Activated T-helper 17 cell treated with anti-CD3 and anti-CD28 coated beads, Interleukin-2, amount 50 U/mL, for 72 hours (primary cell): ENCODE measurements around the gene TSC2. TPM values are rescaled to one million over a fixed set of nuclear protein-coding genes. Genes with fewer than 3 reads are reported as not detected.
A peak's percentile ranks its signal among the peaks of the same experiment; 100 is the strongest.
"Not testable (repeated sequence)": the region's sequence is repeated elsewhere in the genome, so short reads cannot be mapped to it uniquely, and the experiment has no call there.

Experiments used
- ATAC-seq: fragments of 150-1000 bp; cut with Tn5 transposase; replicated peaks from 2 replicates; pipeline ENCODE4 v1.10.0; 2021; ENCODE audit warnings: mild to moderate bottlenecking, moderate library complexity
- H3K27ac Mint-ChIP-seq: one replicate; pipeline ENCODE4 v1.8.0; 2022; ENCODE audit warnings: mixed read lengths
- H3K27me3 Mint-ChIP-seq: one replicate; pipeline ENCODE4 v1.8.0; 2022; ENCODE audit warnings: mixed read lengths
- H3K36me3 Mint-ChIP-seq: one replicate; pipeline ENCODE4 v1.8.0; 2022; ENCODE audit warnings: low read depth, mild to moderate bottlenecking, mixed read lengths
- H3K4me1 Mint-ChIP-seq: one replicate; pipeline ENCODE4 v1.8.0; 2022; ENCODE audit warnings: mixed read lengths
- H3K4me3 Mint-ChIP-seq: one replicate; pipeline ENCODE4 v1.8.0; 2022; ENCODE audit warnings: mild to moderate bottlenecking, mixed read lengths
- H3K9me3 Mint-ChIP-seq: one replicate; pipeline ENCODE4 v1.8.0; 2022; ENCODE audit warnings: mixed read lengths
- total RNA-seq, 2 donors: library from RNA; stranded (reverse); gene quantifications; one replicate each; pipeline ENCODE4 v1.2.3, GENCODE V29; 2022

The TSC2 gene
- total RNA-seq, 2 donors from 2014 or later, result 79.3 to 83.7 TPM

DNA sequence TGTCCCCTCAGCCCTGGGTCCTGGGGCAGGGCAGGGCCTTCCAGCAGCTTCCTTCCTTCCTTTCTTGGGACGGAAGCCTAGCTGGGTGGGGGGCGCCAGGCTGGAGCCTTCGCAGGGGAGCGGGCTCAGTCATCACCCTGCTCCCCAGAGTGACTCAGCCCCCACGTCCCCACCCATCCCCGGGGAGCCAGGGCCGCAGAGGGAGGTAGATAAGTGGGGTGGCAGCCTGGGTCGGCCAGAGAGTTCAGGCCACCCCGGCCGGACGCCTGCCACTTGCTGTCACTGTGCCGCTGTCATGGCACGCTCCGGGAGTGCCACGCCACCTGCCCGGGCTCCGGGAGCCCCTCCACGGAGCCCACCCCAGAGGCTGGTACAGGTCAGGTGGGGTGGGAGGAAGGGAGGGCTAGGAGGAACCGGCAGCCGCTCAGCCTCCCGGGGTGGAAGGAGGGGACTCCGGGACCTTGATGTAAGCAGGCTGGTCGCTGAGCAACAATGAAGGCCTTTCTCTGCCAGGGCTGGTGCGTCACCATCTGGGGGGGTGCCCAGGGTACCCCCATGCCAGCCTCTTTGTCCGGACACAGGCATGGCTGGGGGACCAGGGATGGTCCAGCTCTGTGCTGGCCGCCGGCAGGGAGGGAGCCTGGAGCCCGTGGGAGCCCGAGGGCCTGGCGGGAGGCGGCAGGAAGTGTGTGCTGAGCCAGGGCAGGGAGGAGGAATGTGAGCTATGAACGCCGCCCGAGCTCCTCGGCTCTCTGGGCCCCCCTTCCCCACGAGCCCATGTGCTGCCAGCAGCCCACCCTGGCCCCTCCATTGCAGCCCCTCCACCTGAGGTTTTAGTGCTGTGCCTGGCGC lies 14.5 kb upstream of the TSC2 start:
- no peak overlapping the region for H3K4me3 Mint-ChIP-seq
- no peaks in the 10 kb centered on the region for H3K36me3 Mint-ChIP-seq
- no peaks in the 10 kb centered on the region for H3K4me1 Mint-ChIP-seq
- ATAC-seq, result peak; percentile 26
- no peaks in the 10 kb centered on the region for H3K27me3 Mint-ChIP-seq
- H3K9me3 Mint-ChIP-seq, result no peaks in the 10 kb centered on the region
- H3K27ac Mint-ChIP-seq, result no peak overlapping the region

DNA sequence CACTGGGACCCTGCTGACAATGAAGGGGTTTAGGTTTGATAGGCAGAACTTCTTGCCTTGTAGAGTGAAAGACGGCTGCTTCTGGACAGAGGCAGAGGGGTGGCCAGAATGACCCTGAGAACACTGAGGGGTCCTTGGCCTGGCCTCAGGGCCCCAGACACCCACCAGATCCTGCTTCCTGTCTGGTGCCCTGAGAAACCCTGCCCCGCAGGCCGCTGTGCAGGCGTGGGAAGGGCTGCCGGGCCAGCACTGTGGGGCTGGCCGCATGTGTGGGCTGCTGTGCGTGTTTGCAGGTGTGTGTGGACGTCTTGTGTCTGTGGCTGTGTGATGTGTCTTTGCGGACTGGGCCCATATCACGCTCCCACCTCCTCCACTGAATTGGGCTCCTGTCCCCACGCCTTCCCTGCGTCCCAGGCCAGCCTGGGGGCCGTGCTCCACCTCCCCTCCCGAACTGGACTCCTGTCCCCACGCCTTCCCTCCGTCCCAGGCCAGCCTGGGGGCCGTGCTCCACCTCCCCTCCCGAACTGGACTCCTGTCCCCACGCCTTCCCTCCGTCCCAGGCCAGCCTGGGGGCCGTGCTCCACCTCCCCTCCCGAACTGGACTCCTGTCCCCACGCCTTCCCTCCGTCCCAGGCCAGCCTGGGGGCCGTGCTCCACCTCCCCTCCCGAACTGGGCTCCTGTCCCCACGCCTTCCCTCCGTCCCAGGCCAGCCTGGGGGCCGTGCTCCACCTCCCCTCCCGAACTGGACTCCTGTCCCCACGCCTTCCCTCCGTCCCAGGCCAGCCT lies 13.7 kb upstream of the TSC2 start:
- ATAC-seq, H3K27me3 Mint-ChIP-seq, H3K9me3 Mint-ChIP-seq, H3K27ac Mint-ChIP-seq, H3K4me1 Mint-ChIP-seq, H3K36me3 Mint-ChIP-seq, H3K4me3 Mint-ChIP-seq: not testable (repeated sequence)

DNA sequence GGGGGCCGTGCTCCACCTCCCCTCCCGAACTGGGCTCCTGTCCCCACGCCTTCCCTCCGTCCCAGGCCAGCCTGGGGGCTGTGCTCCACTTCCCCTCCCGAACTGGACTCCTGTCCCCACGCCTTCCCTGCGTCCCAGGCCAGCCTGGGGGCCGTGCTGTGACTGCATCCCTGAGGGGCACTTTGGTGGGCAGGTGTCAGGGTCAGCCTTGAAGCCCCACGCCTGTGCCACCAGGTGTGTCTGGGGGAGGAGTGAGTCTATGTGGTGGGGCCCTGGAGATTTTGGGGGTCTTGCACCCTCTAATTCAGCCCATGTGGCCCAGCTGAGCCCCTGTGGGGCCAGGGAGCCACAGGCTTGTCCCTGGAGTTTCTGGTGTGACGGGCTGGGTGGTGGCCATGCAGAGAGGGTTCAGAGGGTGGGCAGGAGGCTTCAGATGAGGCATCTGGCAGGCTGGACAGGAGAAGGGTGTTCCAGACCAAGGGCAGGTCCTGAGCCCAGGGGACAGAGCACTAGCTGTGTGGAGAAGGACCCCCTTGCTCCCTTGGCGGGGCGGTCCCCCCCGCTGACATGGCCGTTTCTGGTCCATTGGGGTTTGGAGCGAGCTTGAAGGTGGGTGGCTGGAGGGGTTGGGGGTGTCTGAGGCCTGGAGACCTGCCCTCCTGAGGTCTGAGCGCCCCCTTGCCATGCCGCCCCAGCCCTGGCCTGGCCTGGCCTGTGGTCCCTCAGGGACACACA lies 12.9 kb upstream of the TSC2 start:
- Mint-ChIP-seq H3K9me3 (no peaks in the 10 kb centered on the region), H3K27ac (no peak overlapping the region), H3K4me3 (no peak overlapping the region), H3K27me3 (no peaks in the 10 kb centered on the region), H3K4me1 (no peaks in the 10 kb centered on the region), H3K36me3 (no peaks in the 10 kb centered on the region)
- ATAC-seq, result no peak

DNA sequence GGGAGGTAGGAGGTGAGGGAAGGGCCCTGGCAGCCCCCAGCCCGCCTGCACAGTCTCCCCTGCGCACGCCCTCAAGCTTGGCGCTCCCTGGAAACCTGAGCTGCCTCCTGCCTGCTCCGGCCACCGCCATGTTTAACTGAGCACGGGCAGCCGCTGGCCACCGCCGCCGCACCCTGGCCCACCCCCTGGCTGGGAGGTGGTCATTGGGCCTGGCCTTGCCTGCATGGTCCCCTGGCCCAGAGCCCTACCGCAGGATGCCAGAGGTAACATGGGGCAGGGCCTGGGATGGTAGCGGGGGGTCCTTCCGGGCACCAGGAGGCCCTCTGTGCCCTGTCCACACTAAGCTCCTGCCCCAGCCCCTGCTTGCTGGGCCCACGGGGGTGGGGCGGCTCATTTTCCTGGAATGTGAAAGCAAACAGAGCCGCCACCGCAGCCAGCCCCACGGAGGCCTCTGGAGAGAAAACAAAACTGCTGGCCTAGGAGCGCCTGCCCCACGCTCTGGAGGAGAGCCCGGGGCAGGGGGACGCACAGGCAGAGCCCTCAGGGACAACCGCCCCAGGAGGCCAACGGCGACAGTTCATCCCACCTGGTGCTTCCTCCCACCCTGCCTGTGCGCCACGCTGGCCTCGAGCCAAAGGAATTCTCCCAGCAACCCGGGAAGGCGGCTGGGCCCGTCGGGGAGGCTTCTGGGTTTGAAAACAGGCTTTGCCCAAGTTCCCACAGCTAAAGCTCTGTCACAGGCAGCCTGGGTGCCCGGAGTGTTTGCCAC lies 12.2 kb upstream of the TSC2 start:
- Mint-ChIP-seq H3K27me3 (no peaks in the 10 kb centered on the region), H3K4me1 (no peaks in the 10 kb centered on the region), H3K27ac (no peak overlapping the region)

DNA sequence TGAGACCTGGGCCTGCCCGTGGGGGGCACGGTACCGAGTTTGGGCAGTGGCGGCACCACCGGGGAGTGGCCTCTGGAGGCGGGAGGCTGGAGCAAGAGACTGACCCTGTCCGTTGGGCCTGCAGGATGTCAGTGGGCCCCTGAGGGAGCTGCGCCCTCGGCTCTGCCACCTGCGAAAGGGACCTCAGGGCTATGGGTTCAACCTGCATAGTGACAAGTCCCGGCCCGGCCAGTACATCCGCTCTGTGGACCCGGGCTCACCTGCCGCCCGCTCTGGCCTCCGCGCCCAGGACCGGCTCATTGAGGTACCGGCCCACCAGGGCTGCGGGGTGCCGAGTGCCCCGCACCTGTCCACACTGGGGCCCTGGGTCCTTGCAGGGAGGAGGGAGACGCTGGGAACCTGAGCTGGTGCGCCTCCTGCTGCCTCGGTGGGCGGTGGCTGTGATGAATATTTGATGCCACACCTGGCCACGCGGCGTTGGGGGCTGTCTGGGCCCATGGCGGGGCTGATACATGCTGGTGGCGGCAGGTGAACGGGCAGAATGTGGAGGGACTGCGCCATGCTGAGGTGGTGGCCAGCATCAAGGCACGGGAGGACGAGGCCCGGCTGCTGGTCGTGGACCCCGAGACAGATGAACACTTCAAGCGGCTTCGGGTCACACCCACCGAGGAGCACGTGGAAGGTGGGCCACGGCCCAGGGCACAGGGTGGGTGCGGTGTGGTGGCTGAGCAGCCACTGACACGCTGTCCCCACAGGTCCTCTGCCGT lies 11.4 kb upstream of the TSC2 start:
- ATAC-seq, result no peak
- no peaks in the 10 kb centered on the region for H3K4me1 Mint-ChIP-seq

More for the DNA sequence above, 12.2 kb upstream of the TSC2 start:
- H3K4me3 Mint-ChIP-seq, result no peak overlapping the region
- H3K36me3 Mint-ChIP-seq, result no peaks in the 10 kb centered on the region
- ATAC-seq, result no peak
- H3K9me3 Mint-ChIP-seq, result no peaks in the 10 kb centered on the region

DNA sequence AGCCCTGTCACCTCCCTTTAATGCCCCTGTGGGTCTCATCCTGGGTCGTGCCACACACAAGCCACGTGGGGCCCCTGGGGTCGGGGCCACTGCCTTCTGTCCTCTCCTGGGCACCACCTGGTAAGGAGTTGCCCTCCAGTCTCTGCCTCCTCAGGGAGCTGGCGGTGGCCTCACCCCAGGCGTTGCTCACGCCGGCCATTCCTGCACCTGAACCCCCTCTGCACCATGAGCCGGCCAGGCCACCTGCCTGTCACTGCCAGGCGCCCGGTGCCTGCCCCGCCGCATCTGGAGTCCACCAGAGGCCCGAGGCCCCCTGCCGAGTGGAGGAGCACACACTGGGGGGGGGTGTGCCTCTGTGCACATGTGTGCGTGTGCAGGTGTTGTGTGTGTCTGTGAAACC lies 10.7 kb upstream of the TSC2 start:
- H3K4me1 Mint-ChIP-seq, result no peaks in the 10 kb centered on the region
- H3K36me3 Mint-ChIP-seq, result no peaks in the 10 kb centered on the region
- no peak overlapping the region for H3K4me3 Mint-ChIP-seq
- H3K27ac Mint-ChIP-seq, result no peak overlapping the region
- no peak for ATAC-seq
- no peaks in the 10 kb centered on the region for H3K9me3 Mint-ChIP-seq
- no peaks in the 10 kb centered on the region for H3K27me3 Mint-ChIP-seq

More for the DNA sequence above, 11.4 kb upstream of the TSC2 start:
- Mint-ChIP-seq H3K27ac (no peak overlapping the region), H3K27me3 (no peaks in the 10 kb centered on the region), H3K9me3 (no peaks in the 10 kb centered on the region), H3K4me3 (no peak overlapping the region), H3K36me3 (no peaks in the 10 kb centered on the region)

DNA sequence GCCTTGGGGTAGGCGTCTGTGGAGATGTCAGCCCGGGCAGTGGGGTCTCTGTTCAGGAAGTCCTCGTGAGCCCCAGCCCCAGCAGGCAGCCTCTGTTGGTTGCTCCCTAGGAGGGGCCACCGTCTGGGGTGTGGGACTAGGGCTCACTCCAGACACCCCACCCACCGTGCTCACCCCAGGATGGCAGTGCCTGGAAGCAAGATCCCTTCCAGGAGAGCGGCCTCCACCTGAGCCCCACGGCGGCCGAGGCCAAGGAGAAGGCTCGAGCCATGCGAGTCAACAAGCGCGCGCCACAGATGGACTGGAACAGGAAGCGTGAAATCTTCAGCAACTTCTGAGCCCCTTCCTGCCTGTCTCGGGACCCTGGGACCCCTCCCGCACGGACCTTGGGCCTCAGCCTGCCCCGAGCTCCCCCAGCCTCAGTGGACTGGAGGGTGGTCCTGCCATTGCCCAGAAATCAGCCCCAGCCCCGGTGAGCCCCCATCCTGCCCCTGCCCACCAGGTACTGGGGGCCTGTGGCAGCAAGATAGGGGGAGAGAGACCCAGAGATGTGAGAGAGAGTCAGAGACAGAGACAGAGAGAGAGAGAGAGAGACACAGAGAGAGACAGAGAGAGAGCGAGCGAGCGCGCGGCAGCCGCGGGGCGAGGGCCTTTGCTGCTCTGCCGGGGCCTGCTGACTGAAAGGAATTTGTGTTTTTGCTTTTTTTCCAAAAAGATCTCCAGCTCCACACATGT lies 10.0 kb upstream of the TSC2 start:
- H3K36me3 Mint-ChIP-seq, result no peaks in the 10 kb centered on the region
- no peak for ATAC-seq
- H3K27me3 Mint-ChIP-seq, result no peaks in the 10 kb centered on the region
- no peaks in the 10 kb centered on the region for H3K9me3 Mint-ChIP-seq
- H3K4me1 Mint-ChIP-seq, result no peaks in the 10 kb centered on the region
- no peak overlapping the region for H3K4me3 Mint-ChIP-seq
- H3K27ac Mint-ChIP-seq, result no peak overlapping the region

DNA sequence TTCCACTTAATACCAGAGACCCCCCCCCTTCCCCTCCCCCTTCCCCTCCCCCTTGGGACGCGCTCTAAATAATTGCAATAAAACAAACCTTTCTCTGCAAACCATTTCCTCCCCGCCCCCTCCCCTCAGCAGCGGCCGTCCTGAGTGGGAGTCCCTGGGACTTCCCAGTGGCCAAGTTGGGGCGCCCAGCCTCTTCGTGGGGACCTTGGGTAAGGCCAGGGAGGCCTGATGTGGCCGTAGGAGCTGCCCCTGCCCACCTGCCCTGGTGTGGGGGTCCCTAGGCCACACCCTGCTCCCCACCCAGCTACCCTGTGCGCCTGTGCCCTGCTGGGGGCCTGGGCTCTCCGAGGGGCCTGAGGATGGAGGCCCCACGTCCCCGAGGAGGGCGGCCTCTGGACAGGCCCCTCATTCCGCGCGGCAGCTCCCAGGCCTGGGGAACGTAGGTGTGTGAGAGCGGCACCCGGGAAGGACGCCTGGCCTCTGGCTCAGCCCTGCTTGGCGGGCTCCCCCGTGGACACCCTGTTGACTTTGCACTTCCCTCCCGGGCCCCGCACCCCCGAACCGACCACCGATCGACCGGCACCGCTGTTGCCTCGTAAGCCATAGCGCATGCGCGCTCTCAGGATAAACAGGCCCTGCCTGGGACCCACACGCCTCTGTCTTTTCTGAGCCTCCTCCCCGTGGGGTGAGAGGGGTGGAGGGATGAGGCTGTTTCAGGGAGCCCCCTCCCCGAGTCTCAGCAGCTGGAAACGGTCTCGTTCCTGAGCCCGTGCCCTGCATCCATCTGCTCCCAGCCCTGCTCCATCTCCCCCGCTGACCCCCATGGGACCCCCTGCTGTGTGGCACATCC lies 9.2 kb upstream of the TSC2 start:
- no peak for ATAC-seq
- Mint-ChIP-seq H3K9me3 (no peaks in the 10 kb centered on the region), H3K27ac (no peak overlapping the region), H3K4me1 (no peaks in the 10 kb centered on the region), H3K27me3 (no peaks in the 10 kb centered on the region), H3K4me3 (no peak overlapping the region), H3K36me3 (no peaks in the 10 kb centered on the region)

DNA sequence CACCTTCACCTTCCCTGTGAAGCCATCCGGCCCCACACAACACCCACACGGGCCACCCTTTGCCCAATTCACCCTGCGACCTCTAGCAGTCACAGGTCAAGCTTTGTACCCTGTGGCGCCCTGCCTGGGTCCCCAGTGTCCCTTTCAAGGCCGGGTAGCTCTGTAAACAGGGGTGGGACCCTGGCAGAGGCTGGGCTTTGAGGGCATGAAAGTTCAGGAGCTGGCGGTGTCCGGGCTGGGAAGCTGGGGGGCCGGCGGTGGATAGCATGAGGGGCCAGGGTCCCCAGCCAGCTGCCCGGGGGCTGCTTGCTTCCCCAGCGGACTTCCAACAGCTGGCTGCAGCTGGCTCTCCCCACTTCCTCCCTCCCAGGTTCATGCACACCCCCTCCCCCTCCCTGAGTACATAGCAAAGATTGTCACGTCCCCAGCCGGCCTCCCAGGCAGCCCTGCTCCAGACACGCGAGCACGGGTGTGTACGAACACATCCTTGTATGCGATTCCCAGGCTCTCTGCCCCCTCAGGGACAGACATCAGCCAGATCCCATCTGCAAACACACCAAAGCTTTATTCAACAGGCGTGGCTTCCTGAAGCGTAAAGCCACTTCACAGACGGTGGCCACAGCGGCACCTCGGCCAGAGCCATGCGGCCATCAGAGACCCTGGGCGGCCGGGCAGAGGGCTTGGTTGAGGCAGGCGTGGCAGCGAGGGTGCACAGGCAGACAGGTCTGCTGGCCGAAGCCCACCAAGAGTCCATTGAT lies 8.3 kb upstream of the TSC2 start:
- H3K27ac Mint-ChIP-seq, result no peak overlapping the region
- H3K36me3 Mint-ChIP-seq, result no peaks in the 10 kb centered on the region
- no peak overlapping the region for H3K4me3 Mint-ChIP-seq
- ATAC-seq, result no peak
- H3K27me3 Mint-ChIP-seq, result no peaks in the 10 kb centered on the region
- H3K4me1 Mint-ChIP-seq, result no peaks in the 10 kb centered on the region
- H3K9me3 Mint-ChIP-seq, result no peaks in the 10 kb centered on the region

DNA sequence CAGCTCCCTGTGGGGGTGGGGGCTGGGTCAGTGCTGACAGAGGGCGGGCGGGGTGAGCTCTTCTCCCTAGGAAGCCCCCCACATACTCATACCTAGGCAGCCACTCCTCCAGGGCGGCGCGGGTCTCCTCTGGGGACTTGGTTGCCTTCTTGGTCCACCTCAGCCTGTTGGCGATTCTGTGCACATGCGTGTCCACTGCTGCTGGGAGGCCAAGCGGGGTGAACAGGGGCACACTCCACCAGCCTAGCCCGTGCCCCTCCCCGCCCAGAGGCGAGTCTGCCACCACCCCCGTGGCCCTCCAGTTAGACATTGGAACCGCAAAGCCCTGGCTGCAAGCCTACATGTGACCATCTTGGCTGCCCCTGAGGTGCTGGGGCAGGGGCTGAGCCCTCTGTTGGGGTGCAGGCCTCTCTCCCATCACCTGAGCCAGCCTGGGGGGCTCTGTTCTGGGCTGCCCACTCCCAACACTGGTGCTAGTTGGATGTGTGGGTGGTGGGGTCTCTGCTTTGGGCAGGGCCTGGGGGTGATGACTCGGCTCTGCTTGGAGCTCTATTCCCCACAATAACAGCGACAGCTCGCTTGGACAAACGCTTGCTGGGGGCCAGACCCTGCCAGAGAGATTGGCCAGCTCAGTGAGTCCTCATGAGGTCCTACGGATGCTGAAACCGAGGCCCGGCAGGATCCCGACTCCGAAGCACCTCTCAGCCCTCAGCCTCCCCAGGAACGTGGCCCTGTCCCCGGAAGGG lies 7.6 kb upstream of the TSC2 start:
- H3K27me3 Mint-ChIP-seq, result no peaks in the 10 kb centered on the region
- no peaks in the 10 kb centered on the region for H3K4me1 Mint-ChIP-seq
- no peak overlapping the region for H3K4me3 Mint-ChIP-seq
- no peak for ATAC-seq
- no peak overlapping the region for H3K27ac Mint-ChIP-seq
- no peaks in the 10 kb centered on the region for H3K9me3 Mint-ChIP-seq
- no peaks in the 10 kb centered on the region for H3K36me3 Mint-ChIP-seq

DNA sequence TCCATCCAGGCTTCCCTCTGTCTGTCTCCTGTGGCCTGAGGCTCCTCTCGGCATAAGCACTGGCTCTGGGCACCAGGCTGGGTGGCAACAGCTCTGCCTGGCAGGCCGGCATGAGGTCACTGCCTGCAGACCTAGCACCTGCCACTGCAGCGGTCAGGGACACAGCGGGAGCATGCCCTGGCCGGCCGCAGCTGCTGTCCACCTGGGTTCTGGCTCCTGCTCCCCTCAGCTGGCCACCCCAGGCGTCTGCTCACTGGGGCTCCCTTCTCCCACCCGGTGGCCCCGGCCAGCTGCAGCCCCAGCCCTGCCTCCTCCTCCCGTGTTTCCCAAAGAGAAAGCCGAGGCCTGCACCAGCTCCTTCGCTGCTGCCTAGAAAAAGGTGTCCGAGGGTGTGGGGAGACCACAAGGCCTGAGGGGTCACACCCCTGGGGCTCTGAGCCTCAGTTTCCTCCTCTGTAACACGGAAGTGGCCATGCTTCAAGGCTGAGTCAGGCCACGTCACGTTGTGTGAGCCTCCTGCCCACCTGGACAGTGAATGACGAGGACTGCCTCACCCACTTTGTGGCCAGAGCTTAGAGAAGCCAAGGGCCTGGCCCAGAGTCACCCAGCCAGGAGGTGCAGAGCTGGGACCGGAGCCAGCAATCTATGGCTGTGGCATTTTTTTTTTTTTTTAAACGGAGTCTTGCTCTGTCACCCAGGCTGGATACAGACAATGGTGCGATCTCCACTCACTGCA lies 6.8 kb upstream of the TSC2 start:
- Mint-ChIP-seq H3K9me3 (no peaks in the 10 kb centered on the region), H3K27me3 (no peaks in the 10 kb centered on the region), H3K4me3 (no peak overlapping the region), H3K4me1 (no peaks in the 10 kb centered on the region), H3K36me3 (no peaks in the 10 kb centered on the region), H3K27ac (no peak overlapping the region)
- no peak for ATAC-seq
